NCI-H2029 (cell line): ENCODE data around the gene SRGAP2C.
"Not testable (repeated sequence)": the region's sequence is repeated elsewhere in the genome, so short reads cannot be mapped to it uniquely, and the experiment has no call there.

Experiments
- DNase-seq: peaks from one replicate; lab custom pipeline; 2025; lab: John Stamatoyannopoulos, UW

Gene SRGAP2C

GRCh38 chr1:121385563-121386288 is 201.0 kb downstream of the SRGAP2C start:
- not testable (repeated sequence) for DNase-seq

GRCh38 chr1:121386319-121386948 is 201.7 kb downstream of the SRGAP2C start:
- not testable (repeated sequence) for DNase-seq

GRCh38 chr1:121389895-121390560 is 205.3 kb downstream of the SRGAP2C start:
- DNase-seq, result not testable (repeated sequence)

GRCh38 chr1:121392130-121392529 is 207.4 kb downstream of the SRGAP2C start:
- not testable (repeated sequence) for DNase-seq

- DNase-seq, result not testable (repeated sequence)
These were observed 211.0 kb downstream of the SRGAP2C start for GRCh38 chr1:121395718-121396201.

- not testable (repeated sequence) for DNase-seq
These were observed 211.7 kb downstream of the SRGAP2C start for GRCh38 chr1:121396335-121397081.

GRCh38 chr1:121397101-121397500 is 212.3 kb downstream of the SRGAP2C start:
- DNase-seq, result not testable (repeated sequence)

GRCh38 chr1:121399193-121399592 is 214.4 kb downstream of the SRGAP2C start:
- DNase-seq, result not testable (repeated sequence)

GRCh38 chr1:121400108-121400507 is 215.3 kb downstream of the SRGAP2C start:
- DNase-seq, result not testable (repeated sequence)

GRCh38 chr1:121400541-121401310 is 216.0 kb downstream of the SRGAP2C start:
- not testable (repeated sequence) for DNase-seq

- DNase-seq, result not testable (repeated sequence)
These were observed 216.7 kb downstream of the SRGAP2C start for GRCh38 chr1:121401375-121401955.

- DNase-seq, result not testable (repeated sequence)
These were observed 218.5 kb downstream of the SRGAP2C start for GRCh38 chr1:121403254-121403653.

- no peak for DNase-seq
These were observed 223.6 kb downstream of the SRGAP2C start for GRCh38 chr1:121408354-121408753.

- DNase-seq, result no peak
These were observed 229.0 kb downstream of the SRGAP2C start for GRCh38 chr1:121413821-121414220.

- no peak for DNase-seq
These were observed 230.1 kb downstream of the SRGAP2C start for GRCh38 chr1:121414905-121415304.

GRCh38 chr1:121417325-121417923 is 232.6 kb downstream of the SRGAP2C start:
- no peak for DNase-seq

- no peak for DNase-seq
These were observed 233.7 kb downstream of the SRGAP2C start for GRCh38 chr1:121418369-121419049.

- DNase-seq, result not testable (repeated sequence)
These were observed 234.4 kb downstream of the SRGAP2C start for GRCh38 chr1:121419050-121419615.

- DNase-seq, result not testable (repeated sequence)
These were observed 236.7 kb downstream of the SRGAP2C start for GRCh38 chr1:121421490-121421889.
